ENCODE results near the gene PCNP.

DNA sequence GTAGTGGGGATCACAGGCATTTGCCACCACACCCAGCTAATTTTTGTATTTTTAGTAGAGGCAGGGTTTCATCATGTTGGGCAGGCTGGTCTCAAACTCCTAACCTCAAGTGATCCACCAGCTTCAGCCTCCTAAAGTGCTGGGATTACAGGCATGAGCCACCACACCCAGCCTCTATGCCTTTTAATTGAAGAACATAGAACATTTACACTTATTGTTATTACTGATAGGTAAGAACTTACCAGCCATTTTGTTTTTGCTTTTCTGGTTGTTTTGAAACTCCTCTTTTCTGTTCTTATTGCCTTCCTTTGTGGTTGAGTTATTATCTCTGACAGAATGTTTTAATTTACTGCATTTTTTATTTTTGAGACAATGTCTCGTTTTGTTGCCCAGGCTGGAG, 29.2 kb downstream of the PCNP start:
- TF ChIP-seq, protein P1, sequence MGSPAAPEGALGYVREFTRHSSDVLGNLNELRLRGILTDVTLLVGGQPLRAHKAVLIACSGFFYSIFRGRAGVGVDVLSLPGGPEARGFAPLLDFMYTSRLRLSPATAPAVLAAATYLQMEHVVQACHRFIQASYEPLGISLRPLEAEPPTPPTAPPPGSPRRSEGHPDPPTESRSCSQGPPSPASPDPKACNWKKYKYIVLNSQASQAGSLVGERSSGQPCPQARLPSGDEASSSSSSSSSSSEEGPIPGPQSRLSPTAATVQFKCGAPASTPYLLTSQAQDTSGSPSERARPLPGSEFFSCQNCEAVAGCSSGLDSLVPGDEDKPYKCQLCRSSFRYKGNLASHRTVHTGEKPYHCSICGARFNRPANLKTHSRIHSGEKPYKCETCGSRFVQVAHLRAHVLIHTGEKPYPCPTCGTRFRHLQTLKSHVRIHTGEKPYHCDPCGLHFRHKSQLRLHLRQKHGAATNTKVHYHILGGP (tag by site-specific recombination; IDR thresholded peaks at IDR 0.05), result no peak
- TF ChIP-seq, protein P2, sequence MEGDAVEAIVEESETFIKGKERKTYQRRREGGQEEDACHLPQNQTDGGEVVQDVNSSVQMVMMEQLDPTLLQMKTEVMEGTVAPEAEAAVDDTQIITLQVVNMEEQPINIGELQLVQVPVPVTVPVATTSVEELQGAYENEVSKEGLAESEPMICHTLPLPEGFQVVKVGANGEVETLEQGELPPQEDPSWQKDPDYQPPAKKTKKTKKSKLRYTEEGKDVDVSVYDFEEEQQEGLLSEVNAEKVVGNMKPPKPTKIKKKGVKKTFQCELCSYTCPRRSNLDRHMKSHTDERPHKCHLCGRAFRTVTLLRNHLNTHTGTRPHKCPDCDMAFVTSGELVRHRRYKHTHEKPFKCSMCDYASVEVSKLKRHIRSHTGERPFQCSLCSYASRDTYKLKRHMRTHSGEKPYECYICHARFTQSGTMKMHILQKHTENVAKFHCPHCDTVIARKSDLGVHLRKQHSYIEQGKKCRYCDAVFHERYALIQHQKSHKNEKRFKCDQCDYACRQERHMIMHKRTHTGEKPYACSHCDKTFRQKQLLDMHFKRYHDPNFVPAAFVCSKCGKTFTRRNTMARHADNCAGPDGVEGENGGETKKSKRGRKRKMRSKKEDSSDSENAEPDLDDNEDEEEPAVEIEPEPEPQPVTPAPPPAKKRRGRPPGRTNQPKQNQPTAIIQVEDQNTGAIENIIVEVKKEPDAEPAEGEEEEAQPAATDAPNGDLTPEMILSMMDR (tag by site-specific recombination; IDR thresholded peaks at IDR 0.05), result no peak
- TF ChIP-seq ZNF777 (tag by site-specific recombination; IDR thresholded peaks at IDR 0.05; ENCODE audit: borderline replicate concordance), result no peak
- no peak for TF ChIP-seq ZNF132 (tag by site-specific recombination; IDR thresholded peaks at IDR 0.05; ENCODE audit: borderline replicate concordance)
- no peak for TF ChIP-seq RBAK (tag by site-specific recombination; IDR thresholded peaks at IDR 0.05)
- no peak for TF ChIP-seq ZNF792 (tag by site-specific recombination; IDR thresholded peaks at IDR 0.05)
- TF ChIP-seq KLF9 (tag by site-specific recombination; IDR thresholded peaks at IDR 0.05; ENCODE audit: low read depth), result no peak
- no peak for TF ChIP-seq ZNF121 (tag by site-specific recombination; IDR thresholded peaks at IDR 0.05)
- no peak for TF ChIP-seq ZNF146 (tag by site-specific recombination; IDR thresholded peaks at IDR 0.05)
